K562 (cell line): ENCODE data around the gene NR6A1. TPM values are rescaled to one million over a fixed set of nuclear protein-coding genes. Genes with fewer than 3 reads are reported as not detected.

Source experiments
- BRF1 ChIP-seq: IDR thresholded peaks from 3 replicates; pipeline ENCODE4 v1.6.1; 2011; ENCODE audit warnings: borderline replicate concordance, mild to moderate bottlenecking; ENCODE audit not compliant: insufficient read length; ENCODE audit errors: extremely low read depth
- ETS1 ChIP-seq: conservative IDR thresholded peaks from 2 replicates; pipeline ENCODE4 v1.6.1; 2011; ENCODE audit warnings: low read depth, mild to moderate bottlenecking, low read length; ENCODE audit not compliant: control insufficient read depth
- FOXP1 ChIP-seq: sonication (generic); formaldehyde crosslinking; IDR thresholded peaks from 2 replicates; pipeline ENCODE4 v1.8.0; 2022; ENCODE audit warnings: mild to moderate bottlenecking, missing genetic modification reagents
- NCOA2 ChIP-seq, 2 experiments: fragments of 450-650 bp; IDR thresholded peaks; 2 replicates each; pipeline ENCODE4 v1.6.1; 2018; ENCODE audit warnings: mild to moderate bottlenecking in 2 of 2, moderate library complexity in 1 of 2; ENCODE audit not compliant: partially characterized antibody in 2 of 2
- RBM25 ChIP-seq: fragments of 200-400 bp; formaldehyde crosslinking; IDR thresholded peaks from 2 replicates; pipeline ENCODE4 v1.6.1; 2018; ENCODE audit warnings: low read length, low read depth, moderate library complexity; ENCODE audit not compliant: severe bottlenecking
- ZNF407 ChIP-seq: fragments of 450-650 bp; IDR thresholded peaks from 2 replicates; pipeline ENCODE4 v1.6.1; 2016; ENCODE audit warnings: low read depth
- polyA plus RNA-seq, 8 experiments: library from polyadenylated mRNA; depleted of rRNA in 4 of 8; stranded (reverse) in 5 of 8; unstranded in 3 of 8; fragments of >200 nt; fragmentation: Nextera tagmentation in 2 of 8; fragmentation: Illumina TruSeq in 1 of 8; extraction: Ambion mirVana in 2 of 8; extraction: Trizol in 1 of 8; gene quantifications; 2 replicates each; pipeline versions ENCODE4 v1.2.1 to v1.2.3, GENCODE V29; 2011 to 2014; ENCODE audit warnings: inconsistent platforms in 1 of 8, missing spikeins in 1 of 8
- total RNA-seq, 7 experiments: library from RNA; depleted of rRNA in 6 of 7; stranded (reverse); fragments of >200 nt in 6 of 7; fragmentation: Illumina TruSeq in 2 of 7; extraction: Trizol in 2 of 7; gene quantifications; 2 replicates each; pipeline versions ENCODE4 v1.2.1 to v1.2.3, GENCODE V29; 2011 to 2021; ENCODE audit warnings: low replicate concordance in 1 of 7
- TF ChIP-seq, protein P1 (sequence below): fragments of 450-650 bp; IDR thresholded peaks from 2 replicates; pipeline ENCODE4 v1.6.1; 2016; ENCODE audit warnings: borderline replicate concordance
- TF ChIP-seq, protein P2 (sequence below): IDR thresholded peaks from 2 replicates; pipeline ENCODE4 v1.6.1; 2014; ENCODE audit warnings: antibody characterized with exemption

The NR6A1 gene
- total and polyA plus RNA-seq, 9 of the 15 experiments (the other 6 are each of a cell fraction or from before 2014, with no cell fraction given): 9.7 to 55.4 (median 28.3) TPM

DNA sequence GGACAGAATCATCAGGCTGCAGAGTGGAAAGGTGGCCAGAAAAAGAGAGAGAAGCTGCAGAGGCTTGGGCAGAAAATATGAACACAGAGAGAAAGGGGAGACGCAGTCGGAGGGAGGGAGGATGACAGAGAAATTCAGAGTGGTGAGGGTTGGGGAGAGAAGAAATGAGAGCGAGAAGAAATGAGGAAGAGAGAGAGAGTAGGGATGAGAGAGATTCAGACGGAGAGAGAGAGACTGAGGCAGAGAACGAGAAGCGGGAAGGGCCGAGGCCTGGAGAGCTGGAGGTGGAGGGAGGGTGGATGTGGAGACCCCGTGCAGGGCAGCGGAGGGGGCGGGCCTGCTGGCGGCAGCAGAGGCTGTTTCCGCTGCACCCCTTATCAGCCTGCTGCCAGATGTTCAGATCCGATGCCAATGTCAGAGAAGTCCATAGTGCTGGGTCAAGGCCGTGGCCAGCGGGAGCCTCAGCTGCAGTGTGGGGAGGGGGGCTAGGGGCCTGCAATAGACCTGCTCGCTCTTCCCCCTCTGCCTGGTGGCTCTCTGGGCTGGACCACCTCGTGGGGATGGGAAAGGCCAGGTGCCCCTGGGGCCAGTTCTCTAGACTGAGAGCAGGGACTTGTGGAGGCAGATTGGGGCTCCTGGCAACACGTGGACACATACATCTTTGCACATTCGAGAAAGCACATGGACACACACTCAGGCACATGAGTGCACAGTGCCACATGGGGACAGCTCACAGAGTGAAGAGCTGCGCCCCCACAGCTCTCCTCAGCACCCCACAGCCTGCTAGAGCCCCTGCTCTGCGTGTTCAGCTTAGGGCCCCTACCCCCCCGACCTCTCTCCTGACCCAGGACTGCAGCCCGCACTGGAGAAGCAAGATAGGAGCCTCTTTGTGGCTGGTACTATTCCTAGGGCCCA is 259.0 kb downstream of the NR6A1 start (continued):
- TF ChIP-seq, protein P1, sequence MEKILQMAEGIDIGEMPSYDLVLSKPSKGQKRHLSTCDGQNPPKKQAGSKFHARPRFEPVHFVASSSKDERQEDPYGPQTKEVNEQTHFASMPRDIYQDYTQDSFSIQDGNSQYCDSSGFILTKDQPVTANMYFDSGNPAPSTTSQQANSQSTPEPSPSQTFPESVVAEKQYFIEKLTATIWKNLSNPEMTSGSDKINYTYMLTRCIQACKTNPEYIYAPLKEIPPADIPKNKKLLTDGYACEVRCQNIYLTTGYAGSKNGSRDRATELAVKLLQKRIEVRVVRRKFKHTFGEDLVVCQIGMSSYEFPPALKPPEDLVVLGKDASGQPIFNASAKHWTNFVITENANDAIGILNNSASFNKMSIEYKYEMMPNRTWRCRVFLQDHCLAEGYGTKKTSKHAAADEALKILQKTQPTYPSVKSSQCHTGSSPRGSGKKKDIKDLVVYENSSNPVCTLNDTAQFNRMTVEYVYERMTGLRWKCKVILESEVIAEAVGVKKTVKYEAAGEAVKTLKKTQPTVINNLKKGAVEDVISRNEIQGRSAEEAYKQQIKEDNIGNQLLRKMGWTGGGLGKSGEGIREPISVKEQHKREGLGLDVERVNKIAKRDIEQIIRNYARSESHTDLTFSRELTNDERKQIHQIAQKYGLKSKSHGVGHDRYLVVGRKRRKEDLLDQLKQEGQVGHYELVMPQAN: peak; percentile 31; the same call in 1 of the 2 replicates
- TF ChIP-seq RBM25 (no peak), NCOA2 (IDR thresholded peaks at IDR 0.05; ENCODE audit: partially characterized antibody in 2 of 2) (no peak), BRF1 (no peak), FOXP1 (CRISPR knock-in tag) (no peak; the same call in 1 of the 2 replicates), ETS1 (0 out of 2 replicates have a peak, but pooled peaks have one; percentile 52), ZNF407 (peak; percentile 34; the same call in 1 of the 2 replicates)
- TF ChIP-seq, protein P2, sequence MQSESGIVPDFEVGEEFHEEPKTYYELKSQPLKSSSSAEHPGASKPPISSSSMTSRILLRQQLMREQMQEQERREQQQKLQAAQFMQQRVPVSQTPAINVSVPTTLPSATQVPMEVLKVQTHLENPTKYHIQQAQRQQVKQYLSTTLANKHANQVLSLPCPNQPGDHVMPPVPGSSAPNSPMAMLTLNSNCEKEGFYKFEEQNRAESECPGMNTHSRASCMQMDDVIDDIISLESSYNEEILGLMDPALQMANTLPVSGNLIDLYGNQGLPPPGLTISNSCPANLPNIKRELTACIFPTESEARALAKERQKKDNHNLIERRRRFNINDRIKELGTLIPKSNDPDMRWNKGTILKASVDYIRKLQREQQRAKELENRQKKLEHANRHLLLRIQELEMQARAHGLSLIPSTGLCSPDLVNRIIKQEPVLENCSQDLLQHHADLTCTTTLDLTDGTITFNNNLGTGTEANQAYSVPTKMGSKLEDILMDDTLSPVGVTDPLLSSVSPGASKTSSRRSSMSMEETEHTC: no peak
